ENCODE measurements around the gene ATG4A.

DNA sequence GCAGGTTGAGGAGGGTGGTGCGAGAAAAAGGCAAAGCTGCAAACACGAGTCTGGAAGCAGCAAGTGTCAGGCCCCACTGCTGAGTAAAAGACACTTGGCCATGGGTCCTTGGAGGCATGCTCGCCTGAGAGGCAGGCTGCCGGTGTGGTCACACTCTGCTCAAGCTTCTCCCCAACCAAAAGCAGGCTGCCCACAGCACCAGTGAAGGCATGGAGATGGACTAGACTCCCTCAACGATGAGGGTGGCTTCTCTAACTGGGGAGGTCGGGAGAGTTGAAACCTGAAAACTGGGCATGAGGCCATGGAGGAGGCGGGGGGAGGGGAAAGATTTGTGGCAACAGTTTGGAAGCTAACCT, 86.5 kb downstream of the ATG4A start:
- TF ChIP-seq CTCF (IDR thresholded peaks at IDR 0.05; ENCODE audit: borderline replicate concordance, extremely low read depth, low read length, poor library complexity, severe bottlenecking) (no peak), EZH2 (IDR thresholded peaks at IDR 0.05; ENCODE audit: borderline replicate concordance, low read depth, low read length, severe bottlenecking) (no peak)
